ENCODE measurements around the gene TGFBR1. TPM values are rescaled to one million over a fixed set of nuclear protein-coding genes. Genes with fewer than 3 reads are reported as not detected.

TGFBR1 gene
- total RNA-seq, 1 donor: 51.0 TPM

- DNase-seq (ENCODE audit: low read depth): no peak
- TF ChIP-seq CTCF (IDR thresholded peaks at IDR 0.05; ENCODE audit: insufficient read depth, low read depth, low read length): no peak
- no peak overlapping the region for H3K4me3 ChIP-seq (ENCODE audit: low read depth, low read length)
Measured at GRCh38 chr9:99058964-99059921, 45.7 kb upstream of the TGFBR1 start.

- no peak overlapping the region for H3K4me3 ChIP-seq (ENCODE audit: low read depth, low read length)
- no peak for DNase-seq (ENCODE audit: low read depth)
- TF ChIP-seq CTCF (IDR thresholded peaks at IDR 0.05; ENCODE audit: insufficient read depth, low read depth, low read length): no peak
Measured at GRCh38 chr9:99060621-99061020, 44.3 kb upstream of the TGFBR1 start.

- DNase-seq (ENCODE audit: low read depth): no peak
- no peak overlapping the region for H3K4me3 ChIP-seq (ENCODE audit: low read depth, low read length)
- no peak for TF ChIP-seq CTCF (IDR thresholded peaks at IDR 0.05; ENCODE audit: insufficient read depth, low read depth, low read length)
Measured at GRCh38 chr9:99062549-99062948, 42.4 kb upstream of the TGFBR1 start.

- DNase-seq (ENCODE audit: low read depth): no peak
- TF ChIP-seq CTCF (IDR thresholded peaks at IDR 0.05; ENCODE audit: insufficient read depth, low read depth, low read length): no peak
- H3K4me3 ChIP-seq (ENCODE audit: low read depth, low read length): no peak overlapping the region
Measured at GRCh38 chr9:99063522-99063921, 41.4 kb upstream of the TGFBR1 start.

- DNase-seq (ENCODE audit: low read depth): no peak
- H3K4me3 ChIP-seq (ENCODE audit: low read depth, low read length): no peak overlapping the region
- TF ChIP-seq CTCF (IDR thresholded peaks at IDR 0.05; ENCODE audit: insufficient read depth, low read depth, low read length): no peak
Measured at GRCh38 chr9:99066571-99066970, 38.3 kb upstream of the TGFBR1 start.

- no peak for DNase-seq (ENCODE audit: low read depth)
- no peak overlapping the region for H3K4me3 ChIP-seq (ENCODE audit: low read depth, low read length)
- no peak for TF ChIP-seq CTCF (IDR thresholded peaks at IDR 0.05; ENCODE audit: insufficient read depth, low read depth, low read length)
Measured at GRCh38 chr9:99069075-99069474, 35.8 kb upstream of the TGFBR1 start.

All from fibroblast of villous mesenchyme (primary cell).